Tibial nerve (tissue), 4 donors: ENCODE results near the gene RILPL1.

Experiments used
- EP300 ChIP-seq, 2 donors: sonication (generic); formaldehyde crosslinking; IDR thresholded peaks; one replicate each; pipeline ENCODE4 v1.6.1; 2017; ENCODE audit warnings: antibody characterized with exemption in 2 of 2, mild to moderate bottlenecking in 1 of 2
- TF ChIP-seq, protein P1 (sequence below), 5 experiments: fragments of 200-600 bp in 3 of 5; fragments of 450-650 bp in 2 of 5; sonication (generic) in 3 of 5; IDR thresholded peaks; one replicate each; pipeline ENCODE4 v1.5.1; 2016 to 2019; ENCODE audit warnings: antibody characterized with exemption in 5 of 5, mild to moderate bottlenecking in 3 of 5, moderate library complexity in 2 of 5

DNA sequence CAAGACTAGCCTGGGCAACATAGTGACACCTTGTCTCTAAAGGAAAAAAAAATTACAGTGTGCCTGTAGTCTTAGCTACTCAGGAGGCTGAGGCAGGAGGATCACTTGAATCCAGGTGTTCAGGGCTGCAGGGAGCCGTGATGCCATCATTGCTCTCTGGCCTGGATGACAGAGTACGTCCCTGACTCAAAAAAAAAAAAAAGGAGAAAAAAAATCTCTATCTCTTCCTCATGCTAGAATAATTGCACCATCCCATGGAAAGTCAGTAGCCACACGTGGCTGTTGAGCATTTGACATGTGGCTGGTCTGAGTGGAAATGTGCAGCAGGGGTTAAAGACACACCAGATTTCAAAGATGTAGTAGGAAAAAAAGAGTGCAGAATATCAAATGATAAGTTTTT lies 3.8 kb downstream of the RILPL1 start:
- no peak for TF ChIP-seq EP300 (IDR thresholded peaks at IDR 0.05)
- TF ChIP-seq, protein P1, sequence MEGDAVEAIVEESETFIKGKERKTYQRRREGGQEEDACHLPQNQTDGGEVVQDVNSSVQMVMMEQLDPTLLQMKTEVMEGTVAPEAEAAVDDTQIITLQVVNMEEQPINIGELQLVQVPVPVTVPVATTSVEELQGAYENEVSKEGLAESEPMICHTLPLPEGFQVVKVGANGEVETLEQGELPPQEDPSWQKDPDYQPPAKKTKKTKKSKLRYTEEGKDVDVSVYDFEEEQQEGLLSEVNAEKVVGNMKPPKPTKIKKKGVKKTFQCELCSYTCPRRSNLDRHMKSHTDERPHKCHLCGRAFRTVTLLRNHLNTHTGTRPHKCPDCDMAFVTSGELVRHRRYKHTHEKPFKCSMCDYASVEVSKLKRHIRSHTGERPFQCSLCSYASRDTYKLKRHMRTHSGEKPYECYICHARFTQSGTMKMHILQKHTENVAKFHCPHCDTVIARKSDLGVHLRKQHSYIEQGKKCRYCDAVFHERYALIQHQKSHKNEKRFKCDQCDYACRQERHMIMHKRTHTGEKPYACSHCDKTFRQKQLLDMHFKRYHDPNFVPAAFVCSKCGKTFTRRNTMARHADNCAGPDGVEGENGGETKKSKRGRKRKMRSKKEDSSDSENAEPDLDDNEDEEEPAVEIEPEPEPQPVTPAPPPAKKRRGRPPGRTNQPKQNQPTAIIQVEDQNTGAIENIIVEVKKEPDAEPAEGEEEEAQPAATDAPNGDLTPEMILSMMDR (IDR thresholded peaks at IDR 0.05) = no peak
